ENCODE results near the gene SRGN.

The SRGN gene

GRCh38 chr10:69088801-69089501 lies 1.0 kb downstream of the SRGN start:
- H3K4me1 ChIP-seq (ENCODE audit: insufficient read depth, poor library complexity, severe bottlenecking), result peaks cover 14% of the 10 kb centered on the region
- no peaks in the 10 kb centered on the region for H3K36me3 ChIP-seq (ENCODE audit: low read depth)
- no peak overlapping the region for H3K4me3 ChIP-seq (ENCODE audit: severe bottlenecking)
- ATAC-seq (ENCODE audit: low read depth) (no peak), DNase-seq (ENCODE audit: low spot score) (no peak)
- H3K27ac ChIP-seq (ENCODE audit: poor library complexity, severe bottlenecking), result no peak overlapping the region
- H3K27me3 ChIP-seq (ENCODE audit: insufficient read depth, poor library complexity, severe bottlenecking), result no peaks in the 10 kb centered on the region
- no peak for TF ChIP-seq CTCF (IDR thresholded peaks at IDR 0.05; ENCODE audit: poor library complexity, severe bottlenecking)
- no peaks in the 10 kb centered on the region for H3K9me3 ChIP-seq (ENCODE audit: severe bottlenecking)

GRCh38 chr10:69089638-69090599 lies 2.0 kb downstream of the SRGN start:
- Histone ChIP-seq H3K36me3 (ENCODE audit: low read depth) (no peaks in the 10 kb centered on the region), H3K27ac (ENCODE audit: poor library complexity, severe bottlenecking) (no peak overlapping the region), H3K27me3 (ENCODE audit: insufficient read depth, poor library complexity, severe bottlenecking) (no peaks in the 10 kb centered on the region), H3K4me3 (ENCODE audit: severe bottlenecking) (no peak overlapping the region), H3K4me1 (ENCODE audit: insufficient read depth, poor library complexity, severe bottlenecking) (peaks cover 14% of the 10 kb centered on the region), H3K9me3 (ENCODE audit: severe bottlenecking) (no peaks in the 10 kb centered on the region)
- no peak for TF ChIP-seq CTCF (IDR thresholded peaks at IDR 0.05; ENCODE audit: poor library complexity, severe bottlenecking)
- no peak for DNase-seq (ENCODE audit: low spot score)
- ATAC-seq (ENCODE audit: low read depth), result no peak

GRCh38 chr10:69090685-69091084 lies 2.8 kb downstream of the SRGN start:
- DNase-seq (ENCODE audit: low spot score) (no peak), ATAC-seq (ENCODE audit: low read depth) (no peak)
- Histone ChIP-seq H3K4me1 (ENCODE audit: insufficient read depth, poor library complexity, severe bottlenecking) (peaks cover 14% of the 10 kb centered on the region), H3K9me3 (ENCODE audit: severe bottlenecking) (no peaks in the 10 kb centered on the region), H3K27me3 (ENCODE audit: insufficient read depth, poor library complexity, severe bottlenecking) (no peaks in the 10 kb centered on the region), H3K36me3 (ENCODE audit: low read depth) (no peaks in the 10 kb centered on the region), H3K4me3 (ENCODE audit: severe bottlenecking) (no peak overlapping the region), H3K27ac (ENCODE audit: poor library complexity, severe bottlenecking) (no peak overlapping the region)
- TF ChIP-seq CTCF (IDR thresholded peaks at IDR 0.05; ENCODE audit: poor library complexity, severe bottlenecking), result no peak

GRCh38 chr10:69091143-69091651 lies 3.3 kb downstream of the SRGN start:
- Histone ChIP-seq H3K4me3 (ENCODE audit: severe bottlenecking) (no peak overlapping the region), H3K4me1 (ENCODE audit: insufficient read depth, poor library complexity, severe bottlenecking) (peaks cover 11% of the 10 kb centered on the region)
- no peak for DNase-seq (ENCODE audit: low spot score)

More at GRCh38 chr10:69091143-69091651, 3.3 kb downstream of the SRGN start:
- no peak for ATAC-seq (ENCODE audit: low read depth)
- H3K9me3 ChIP-seq (ENCODE audit: severe bottlenecking), result no peaks in the 10 kb centered on the region
- H3K27ac ChIP-seq (ENCODE audit: poor library complexity, severe bottlenecking), result no peak overlapping the region
- TF ChIP-seq CTCF (IDR thresholded peaks at IDR 0.05; ENCODE audit: poor library complexity, severe bottlenecking), result no peak
- H3K27me3 ChIP-seq (ENCODE audit: insufficient read depth, poor library complexity, severe bottlenecking), result no peaks in the 10 kb centered on the region
- no peaks in the 10 kb centered on the region for H3K36me3 ChIP-seq (ENCODE audit: low read depth)
